Hepatocyte (in vitro differentiated cells): ENCODE data around the gene CILP. TPM values are rescaled to one million over a fixed set of nuclear protein-coding genes. Genes with fewer than 3 reads are reported as not detected.

Experiments used
- DNase-seq: peaks from one replicate; pipeline ENCODE4 v3.0.0-alpha.2; 2016; ENCODE audit warnings: low spot score
- H2AFZ ChIP-seq: fragments of 200-600 bp; sonication (generic); 2 replicates; pipeline ENCODE4 v1.6.0; 2016; ENCODE audit warnings: antibody characterized with exemption, mild to moderate bottlenecking
- H3K27ac ChIP-seq: fragments of 200-600 bp; sonication (generic); 2 replicates; pipeline ENCODE4 v1.5.1; 2016; ENCODE audit warnings: mild to moderate bottlenecking
- H3K27me3 ChIP-seq: fragments of 200-600 bp; sonication (generic); 2 replicates; pipeline ENCODE4 v1.6.1; 2016
- H3K36me3 ChIP-seq: fragments of 200-600 bp; sonication (generic); replicated peaks from 2 replicates; pipeline ENCODE4 v1.5.1; 2016; ENCODE audit warnings: low read depth; ENCODE audit not compliant: insufficient read depth
- H3K4me1 ChIP-seq: fragments of 200-600 bp; sonication (generic); 2 replicates; pipeline ENCODE4 v1.5.1; 2016; ENCODE audit warnings: mild to moderate bottlenecking, moderate library complexity; ENCODE audit not compliant: insufficient read depth
- H3K4me2 ChIP-seq: fragments of 200-600 bp; sonication (generic); 2 replicates; pipeline ENCODE4 v1.6.0; 2016
- H3K4me3 ChIP-seq: fragments of 200-600 bp; sonication (generic); 2 replicates; pipeline ENCODE4 v1.5.1; 2016; ENCODE audit warnings: mild to moderate bottlenecking
- H3K79me2 ChIP-seq: fragments of 200-600 bp; sonication (generic); 2 replicates; pipeline ENCODE4 v1.6.0; 2017; ENCODE audit warnings: mild to moderate bottlenecking
- H3K9me2 ChIP-seq: fragments of 200-600 bp; sonication (generic); replicated peaks from 2 replicates; pipeline ENCODE4 v1.6.0; 2017; ENCODE audit warnings: mild to moderate bottlenecking; ENCODE audit not compliant: insufficient read depth
- H3K9me3 ChIP-seq: fragments of 200-600 bp; sonication (generic); 2 replicates; pipeline ENCODE4 v1.5.1; 2016; ENCODE audit warnings: low read depth, mild to moderate bottlenecking
- H4K20me1 ChIP-seq: fragments of 200-600 bp; sonication (generic); 2 replicates; pipeline ENCODE4 v1.6.0; 2016; ENCODE audit warnings: mild to moderate bottlenecking; ENCODE audit not compliant: insufficient read depth, poor library complexity, severe bottlenecking
- EZH2 ChIP-seq: fragments of 200-600 bp; sonication (generic); IDR thresholded peaks from 2 replicates; pipeline ENCODE4 v1.6.1; 2016; ENCODE audit warnings: antibody characterized with exemption, mild to moderate bottlenecking, borderline replicate concordance
- EZH2phosphoT487 ChIP-seq: fragments of 200-600 bp; sonication (generic); IDR thresholded peaks from one replicate; pipeline ENCODE4 v1.6.1; 2018; ENCODE audit warnings: antibody characterized with exemption, mild to moderate bottlenecking, low read depth, moderate library complexity; ENCODE audit not compliant: unreplicated experiment, severe bottlenecking
- WGBS: methylation state at CpG from one replicate; pipeline ENCODE4 v1.1.6; 2016; ENCODE audit warnings: low lambda C conversion rate; ENCODE audit errors: missing lambda C conversion rate; 5-methylcytosine and 5-hydroxymethylcytosine counted together
- polyA plus RNA-seq: library from polyadenylated mRNA; unstranded; fragments of >200 nt; fragmentation: Nextera tagmentation; extraction: Ambion mirVana; gene quantifications from 2 replicates; pipeline ENCODE4 v1.2.1, GENCODE V29; 2016
- total RNA-seq: library from RNA; depleted of rRNA; stranded (reverse); fragments of >200 nt; gene quantifications from 2 replicates; pipeline ENCODE4 v1.2.3, GENCODE V29; 2014
- TF ChIP-seq, protein P1 (sequence below): fragments of 200-600 bp; sonication (generic); IDR thresholded peaks from 2 replicates; pipeline ENCODE4 v1.5.1; 2016; ENCODE audit warnings: antibody characterized with exemption, mild to moderate bottlenecking; ENCODE audit not compliant: poor library complexity

CILP gene
- total and polyA plus RNA-seq, 2 experiments from 2014 or later: 67.1 to 96.4 TPM

DNA sequence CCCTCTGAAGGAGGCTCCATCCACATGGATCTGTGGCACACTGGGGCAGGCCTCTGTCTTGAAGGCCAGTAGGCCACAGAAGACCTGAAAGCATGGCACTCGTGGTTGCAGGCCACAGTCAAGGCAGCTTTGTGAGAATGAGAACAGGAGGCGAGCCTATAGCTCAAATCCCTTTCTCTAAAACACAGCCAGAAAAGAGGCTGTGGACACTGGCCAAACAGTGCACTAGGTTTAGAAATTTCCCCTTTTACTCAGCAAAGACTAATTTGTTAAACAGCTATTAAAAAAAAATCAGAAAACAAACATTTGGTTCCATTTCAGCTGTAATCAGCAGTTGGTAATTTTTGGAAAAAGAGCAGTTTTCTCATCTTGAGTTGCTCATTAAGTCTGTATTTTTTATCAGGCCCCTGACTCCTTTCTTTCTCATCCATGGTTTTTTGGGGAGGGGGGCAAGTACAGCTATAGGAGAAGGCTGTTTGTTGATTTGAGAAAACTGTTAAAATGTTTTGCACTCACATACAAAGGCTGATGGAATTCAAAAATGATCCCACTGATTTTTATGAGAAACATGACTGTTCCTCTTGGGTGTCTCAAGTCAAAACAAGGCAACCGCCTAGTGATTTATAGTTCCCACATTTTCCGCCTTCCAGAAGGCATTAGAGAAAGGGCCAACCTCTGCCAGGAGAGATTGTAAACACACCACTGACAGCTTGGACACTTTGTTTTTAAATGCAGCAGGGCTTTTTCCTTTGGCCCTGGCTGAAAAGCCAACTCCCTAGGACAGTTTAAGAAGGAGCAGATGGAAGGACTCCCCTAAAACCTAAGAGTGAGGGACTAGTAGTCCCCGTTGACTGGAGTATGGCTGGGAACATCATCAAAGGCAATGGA, 47.3 kb upstream of the CILP start:
- 65% methylated on average over 5 of the region's 5 CpGs for WGBS
- H3K27me3 ChIP-seq: no peaks in the 10 kb centered on the region
- no peak overlapping the region for H2AFZ ChIP-seq
- TF ChIP-seq EZH2: no peak
- TF ChIP-seq, protein P1, sequence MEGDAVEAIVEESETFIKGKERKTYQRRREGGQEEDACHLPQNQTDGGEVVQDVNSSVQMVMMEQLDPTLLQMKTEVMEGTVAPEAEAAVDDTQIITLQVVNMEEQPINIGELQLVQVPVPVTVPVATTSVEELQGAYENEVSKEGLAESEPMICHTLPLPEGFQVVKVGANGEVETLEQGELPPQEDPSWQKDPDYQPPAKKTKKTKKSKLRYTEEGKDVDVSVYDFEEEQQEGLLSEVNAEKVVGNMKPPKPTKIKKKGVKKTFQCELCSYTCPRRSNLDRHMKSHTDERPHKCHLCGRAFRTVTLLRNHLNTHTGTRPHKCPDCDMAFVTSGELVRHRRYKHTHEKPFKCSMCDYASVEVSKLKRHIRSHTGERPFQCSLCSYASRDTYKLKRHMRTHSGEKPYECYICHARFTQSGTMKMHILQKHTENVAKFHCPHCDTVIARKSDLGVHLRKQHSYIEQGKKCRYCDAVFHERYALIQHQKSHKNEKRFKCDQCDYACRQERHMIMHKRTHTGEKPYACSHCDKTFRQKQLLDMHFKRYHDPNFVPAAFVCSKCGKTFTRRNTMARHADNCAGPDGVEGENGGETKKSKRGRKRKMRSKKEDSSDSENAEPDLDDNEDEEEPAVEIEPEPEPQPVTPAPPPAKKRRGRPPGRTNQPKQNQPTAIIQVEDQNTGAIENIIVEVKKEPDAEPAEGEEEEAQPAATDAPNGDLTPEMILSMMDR: no peak
- TF ChIP-seq EZH2phosphoT487: no peak
- peak; percentile 55 for DNase-seq
- H3K4me3 ChIP-seq: no peak overlapping the region
- no peaks in the 10 kb centered on the region for H3K9me3 ChIP-seq
- H3K36me3 ChIP-seq: no peaks in the 10 kb centered on the region
- H3K79me2 ChIP-seq: no peaks in the 10 kb centered on the region
- peak overlapping the region; percentile 40 for H3K4me2 ChIP-seq
- no peaks in the 10 kb centered on the region for H4K20me1 ChIP-seq
- peak overlapping the region; percentile 86 for H3K27ac ChIP-seq
- H3K9me2 ChIP-seq: no peaks in the 10 kb centered on the region
- H3K4me1 ChIP-seq: peaks cover 34% of the 10 kb centered on the region

DNA sequence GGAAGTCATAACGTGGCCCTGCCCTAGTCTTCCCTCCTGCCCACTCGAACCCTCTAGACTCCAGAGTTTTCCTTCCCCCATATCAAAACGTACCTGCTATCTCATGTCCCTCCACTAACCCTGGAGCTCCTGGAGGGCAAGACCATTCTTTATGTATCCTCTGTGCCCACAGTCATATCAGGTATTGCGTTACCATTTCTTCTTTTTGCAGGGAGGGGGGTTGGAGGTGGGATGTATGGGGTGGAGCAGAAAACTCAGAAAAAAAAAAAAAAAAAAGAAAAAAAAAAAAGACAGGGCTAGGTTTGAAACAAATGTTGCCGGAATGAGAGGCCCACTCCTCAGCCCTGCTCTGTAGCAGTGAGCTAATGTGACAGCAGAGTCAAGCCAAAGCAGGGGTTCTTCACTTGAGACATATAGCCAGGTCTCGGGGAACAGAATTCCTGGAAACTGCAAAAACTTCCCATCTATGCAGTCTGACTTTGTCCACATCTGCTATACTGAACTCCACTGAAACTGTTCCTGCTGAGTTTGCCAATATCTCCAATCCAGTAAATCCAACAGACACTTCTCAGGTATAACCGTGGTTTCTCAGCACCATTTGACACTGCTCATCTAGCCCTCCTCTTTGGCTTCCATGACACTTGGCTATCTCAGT, 44.3 kb upstream of the CILP start:
- Histone ChIP-seq H3K4me2 (no peak overlapping the region), H2AFZ (no peak overlapping the region), H3K79me2 (no peaks in the 10 kb centered on the region), H3K4me3 (no peak overlapping the region), H4K20me1 (no peaks in the 10 kb centered on the region), H3K36me3 (no peaks in the 10 kb centered on the region), H3K9me2 (no peaks in the 10 kb centered on the region), H3K27ac (no peak overlapping the region), H3K9me3 (no peaks in the 10 kb centered on the region), H3K27me3 (no peaks in the 10 kb centered on the region), H3K4me1 (peaks cover 36% of the 10 kb centered on the region)
- 91% methylated on average over 7 of the region's 7 CpGs for WGBS
- no peak for DNase-seq
- TF ChIP-seq, protein P1: no peak
- TF ChIP-seq EZH2phosphoT487: no peak
- no peak for TF ChIP-seq EZH2

DNA sequence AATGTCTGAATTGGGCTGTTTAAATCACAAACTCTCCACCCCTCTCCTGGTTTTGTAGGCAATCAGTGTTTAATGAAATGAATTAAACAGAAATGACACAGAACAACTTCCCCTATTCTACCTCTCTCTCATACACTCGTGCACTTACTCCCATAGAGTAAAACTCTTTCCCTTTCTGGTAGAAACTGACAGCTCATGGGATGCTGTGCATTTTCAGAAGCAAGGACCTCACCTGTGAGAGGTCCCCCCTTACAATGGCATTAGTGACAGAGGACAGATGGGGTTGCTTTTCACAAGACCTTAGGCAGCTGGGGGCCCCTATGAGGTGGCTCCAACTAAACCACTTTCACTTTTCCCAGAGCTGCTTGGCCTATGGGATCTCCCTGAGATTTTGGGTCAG, 43.5 kb upstream of the CILP start:
- Histone ChIP-seq H3K27ac (peak overlapping the region; percentile 18), H3K36me3 (no peaks in the 10 kb centered on the region), H3K4me1 (peaks cover 31% of the 10 kb centered on the region), H3K4me3 (no peak overlapping the region), H3K4me2 (no peak overlapping the region), H3K9me2 (no peaks in the 10 kb centered on the region), H3K9me3 (no peaks in the 10 kb centered on the region), H4K20me1 (no peaks in the 10 kb centered on the region), H3K79me2 (no peaks in the 10 kb centered on the region), H2AFZ (no peak overlapping the region), H3K27me3 (no peaks in the 10 kb centered on the region)
- TF ChIP-seq EZH2phosphoT487: no peak
- no peak for TF ChIP-seq EZH2
- TF ChIP-seq, protein P1: no peak
- 92% methylated on average over 1 of the region's 1 CpG for WGBS
- no peak for DNase-seq
